Measurements from ENCODE around the gene MAGI3. TPM values are rescaled to one million over a fixed set of nuclear protein-coding genes. Genes with fewer than 3 reads are reported as not detected.
"Not testable (repeated sequence)": the region's sequence is repeated elsewhere in the genome, so short reads cannot be mapped to it uniquely, and the experiment has no call there.

The MAGI3 gene
- total RNA-seq, 1 donor from 2014 or later: 8.6 TPM

- peak; percentile 69 to 91 for DNase-seq (ENCODE audit: low read depth in 2 of 2)
These were observed 293.8 kb downstream of the MAGI3 start for GRCh38 chr1:113684153-113684541.

GRCh38 chr1:113686891-113687618, 296.7 kb downstream of the MAGI3 start:
- no peak for DNase-seq (ENCODE audit: low read depth in 2 of 2)

- DNase-seq (ENCODE audit: low read depth in 2 of 2): no peak
These were observed 300.9 kb downstream of the MAGI3 start for GRCh38 chr1:113691184-113691583.

GRCh38 chr1:113692342-113692741, 302.0 kb downstream of the MAGI3 start:
- no peak for DNase-seq (ENCODE audit: low read depth in 2 of 2)

- DNase-seq (ENCODE audit: low read depth in 2 of 2): no peak
These were observed 302.6 kb downstream of the MAGI3 start for GRCh38 chr1:113692824-113693431.

GRCh38 chr1:113694910-113695309, 304.6 kb downstream of the MAGI3 start:
- no peak for DNase-seq (ENCODE audit: low read depth in 2 of 2)

- peak in 1 of 2 donors; percentile 3 for DNase-seq (ENCODE audit: low read depth in 2 of 2)
These were observed 311.1 kb downstream of the MAGI3 start for GRCh38 chr1:113701429-113701828.

GRCh38 chr1:113714606-113715269, 324.4 kb downstream of the MAGI3 start:
- DNase-seq (ENCODE audit: low read depth in 2 of 2): no peak

- DNase-seq (ENCODE audit: low read depth in 2 of 2): not testable (repeated sequence)
These were observed 327.2 kb downstream of the MAGI3 start for GRCh38 chr1:113717506-113717905.

- DNase-seq (ENCODE audit: low read depth in 2 of 2): not testable (repeated sequence)
These were observed 328.3 kb downstream of the MAGI3 start for GRCh38 chr1:113718621-113719020.

- DNase-seq (ENCODE audit: low read depth in 2 of 2): no peak
These were observed 330.7 kb downstream of the MAGI3 start for GRCh38 chr1:113721010-113721409.

- DNase-seq (ENCODE audit: low read depth in 2 of 2): no peak
These were observed 342.5 kb downstream of the MAGI3 start for GRCh38 chr1:113732802-113733201.

- DNase-seq (ENCODE audit: low read depth in 2 of 2): no peak
These were observed 344.2 kb downstream of the MAGI3 start for GRCh38 chr1:113734357-113735055.

Measured in dermis microvascular lymphatic vessel endothelial cell (primary cell).